Endothelial cell of umbilical vein (primary cell): ENCODE measurements around the gene NELFCD. TPM values are rescaled to one million over a fixed set of nuclear protein-coding genes. Genes with fewer than 3 reads are reported as not detected.

Experiments used
- BruUV-seq: library from RNA; stranded (reverse); fragments of 400-500 nt; replicated peaks from 2 replicates; lab custom pipeline; 2021; lab: Mats Ljungman, UMichigan
- CTCF ChIA-PET: fragments of 300-600, 350-600 bp; sonication (Branson Sonifier 250); formaldehyde crosslinking; loops from one replicate; lab custom pipeline; 2021; ENCODE audit warnings: antibody characterized with exemption, inconsistent platforms; lab: Charles Lee
- POLR2A ChIA-PET: fragments of 300-600, 350-600 bp; sonication (Branson Sonifier 250); formaldehyde crosslinking; loops from one replicate; lab custom pipeline; 2021; ENCODE audit warnings: antibody characterized with exemption, inconsistent platforms; lab: Charles Lee
- DNase-seq: peaks from one replicate; pipeline ENCODE4 v3.0.0-alpha.2; 2011; ENCODE audit warnings: low read depth, low spot score
- FAIRE-seq: peaks from 2 replicates; lab custom pipeline; 2011; peaks lifted over from hg19 to GRCh38; lab: Jason Lieb, UNC
- H2AFZ ChIP-seq: 2 replicates; pipeline ENCODE4 v1.6.0; 2012; ENCODE audit warnings: low read depth, low read length, control low read depth, inconsistent platforms
- H3K27ac ChIP-seq: 2 replicates; pipeline ENCODE4 v1.5.1; 2011; ENCODE audit warnings: low read depth, mild to moderate bottlenecking, control low read depth, low read length, moderate library complexity; ENCODE audit not compliant: insufficient read depth
- H3K27me3 ChIP-seq, 2 experiments: 2 replicates each; pipeline versions ENCODE4 v1.6.0 to v1.6.1; 2011; ENCODE audit warnings: low read length in 2 of 2, mixed read lengths in 1 of 2; ENCODE audit not compliant: control insufficient read depth in 2 of 2, insufficient read depth in 2 of 2
- H3K36me3 ChIP-seq, 2 experiments: 2 replicates in 1 of 2; 3 replicates in 1 of 2; pipeline ENCODE4 v1.5.1; 2011; ENCODE audit warnings: low read length in 2 of 2, mild to moderate bottlenecking in 1 of 2, moderate library complexity in 1 of 2; ENCODE audit not compliant: control insufficient read depth in 2 of 2, insufficient read depth in 2 of 2; ENCODE audit errors: extremely low read depth in 1 of 2
- H3K4me1 ChIP-seq: 3 replicates; pipeline ENCODE4 v1.5.1; 2011; ENCODE audit warnings: mild to moderate bottlenecking, low read length; ENCODE audit not compliant: control insufficient read depth, insufficient read depth; ENCODE audit errors: extremely low read depth
- H3K4me2 ChIP-seq: 2 replicates; pipeline ENCODE4 v1.6.1; 2011; ENCODE audit warnings: low read length, control low read depth, mixed read lengths; ENCODE audit not compliant: insufficient read depth
- H3K4me3 ChIP-seq, 3 experiments: fragments of 200-600 bp in 1 of 3; sonication (generic), shearing (Covaris generic) in 1 of 3; replicated peaks in 1 of 3; 2 replicates each; pipeline ENCODE4 v1.5.1; 2011 to 2016; ENCODE audit warnings: control low read depth in 3 of 3, low read length in 3 of 3, mild to moderate bottlenecking in 2 of 3, inconsistent platforms in 1 of 3, low read depth in 1 of 3, moderate library complexity in 1 of 3; ENCODE audit not compliant: insufficient read depth in 1 of 3
- H3K79me2 ChIP-seq: 2 replicates; pipeline ENCODE4 v1.6.0; 2012; ENCODE audit warnings: low read length, inconsistent platforms; ENCODE audit not compliant: control insufficient read depth, insufficient read depth
- H3K9ac ChIP-seq: replicated peaks from 2 replicates; pipeline ENCODE3; 2011; ENCODE audit warnings: low read length, control low read depth; ENCODE audit not compliant: insufficient read depth; ENCODE audit errors: extremely low read depth
- H3K9me1 ChIP-seq: replicated peaks from 3 replicates; pipeline ENCODE4 v1.6.0; 2011; ENCODE audit warnings: mild to moderate bottlenecking, low read length; ENCODE audit not compliant: control insufficient read depth, insufficient read depth; ENCODE audit errors: extremely low read depth
- H3K9me3 ChIP-seq: replicated peaks from 2 replicates; pipeline ENCODE4 v1.5.1; 2012; ENCODE audit warnings: low read length, inconsistent platforms; ENCODE audit not compliant: control insufficient read depth, insufficient read depth
- H4K20me1 ChIP-seq: replicated peaks from 2 replicates; pipeline ENCODE3; 2011; ENCODE audit warnings: mild to moderate bottlenecking, low read length; ENCODE audit not compliant: control insufficient read depth, insufficient read depth; ENCODE audit errors: extremely low read depth
- CTCF ChIP-seq, 2 donors: IDR thresholded peaks; 1 replicate in 1 of 2; 2 replicates in 1 of 2; pipeline ENCODE4 v1.5.1; 2011; ENCODE audit warnings: low read length in 2 of 2, mild to moderate bottlenecking in 2 of 2, moderate library complexity in 2 of 2, control low read depth in 1 of 2, inconsistent platforms in 1 of 2, low read depth in 1 of 2; ENCODE audit not compliant: insufficient read depth in 1 of 2; ENCODE audit errors: extremely low read depth in 1 of 2
- EZH2 ChIP-seq: IDR thresholded peaks from 2 replicates; pipeline ENCODE4 v1.6.1; 2012; ENCODE audit warnings: borderline replicate concordance, low read depth, mild to moderate bottlenecking, moderate library complexity, low read length, inconsistent platforms; ENCODE audit not compliant: severe bottlenecking
- FOS ChIP-seq: IDR thresholded peaks from 2 replicates; pipeline ENCODE4 v1.6.1; 2011; ENCODE audit warnings: mild to moderate bottlenecking, low read length, moderate library complexity, borderline replicate concordance; ENCODE audit not compliant: insufficient read depth
- GATA2 ChIP-seq: IDR thresholded peaks from 2 replicates; pipeline ENCODE4 v1.7.0; 2011; ENCODE audit warnings: low read depth, mild to moderate bottlenecking, moderate library complexity, mixed read lengths, low read length; ENCODE audit not compliant: insufficient read length, insufficient read depth
- JUN ChIP-seq: IDR thresholded peaks from 2 replicates; pipeline ENCODE4 v1.6.1; 2011; ENCODE audit warnings: borderline replicate concordance, low read depth; ENCODE audit not compliant: insufficient read length, insufficient read depth
- MAX ChIP-seq: IDR thresholded peaks from 2 replicates; pipeline ENCODE4 v1.6.1; 2011; ENCODE audit not compliant: insufficient read depth, insufficient read length
- MYC ChIP-seq: IDR thresholded peaks from one replicate; pipeline ENCODE4 v1.6.1; 2011; ENCODE audit warnings: mild to moderate bottlenecking, low read depth, low read length
- POLR2A ChIP-seq: IDR thresholded peaks from 2 replicates; pipeline ENCODE4 v1.6.1; 2012; ENCODE audit warnings: low read depth, mild to moderate bottlenecking, control low read depth, low read length
- POLR2AphosphoS5 ChIP-seq: IDR thresholded peaks from 2 replicates; pipeline ENCODE4 v1.6.1; 2012; ENCODE audit warnings: low read depth, mild to moderate bottlenecking, control low read depth, low read length, moderate library complexity; ENCODE audit not compliant: insufficient read depth
- dilution Hi-C: fragments of 300-500 bp; cut with MboI; formaldehyde crosslinking; loops from one replicate; pipeline ENCODE4 v1.15.0; 2019; ENCODE audit warnings: low sequenced_read_pairs; ENCODE audit not compliant: extremely low pct_ligation_motif_present
- intact Hi-C: fragments of 100-400 bp; cut with micrococcal nuclease; formaldehyde crosslinking; loops from one replicate; pipeline ENCODE4 v1.10.0; 2022
- polyA plus RNA-seq, 4 experiments: library from polyadenylated mRNA; depleted of rRNA in 3 of 4; stranded (reverse) in 3 of 4; unstranded in 1 of 4; fragments of >200 nt; gene quantifications; 2 replicates each; pipeline versions ENCODE4 v1.2.1 to v1.2.3, GENCODE V29; 2011 to 2012; ENCODE audit warnings: missing spikeins in 1 of 4
- total RNA-seq: library from RNA; stranded (reverse); gene quantifications from 2 replicates; pipeline ENCODE4 v1.2.3, GENCODE V29; 2021

The NELFCD gene
- total and polyA plus RNA-seq, 2 donors (not counting 3 experiments of a cell fraction or from before 2014, with no cell fraction given): 90.1 to 92.5 TPM

DNA sequence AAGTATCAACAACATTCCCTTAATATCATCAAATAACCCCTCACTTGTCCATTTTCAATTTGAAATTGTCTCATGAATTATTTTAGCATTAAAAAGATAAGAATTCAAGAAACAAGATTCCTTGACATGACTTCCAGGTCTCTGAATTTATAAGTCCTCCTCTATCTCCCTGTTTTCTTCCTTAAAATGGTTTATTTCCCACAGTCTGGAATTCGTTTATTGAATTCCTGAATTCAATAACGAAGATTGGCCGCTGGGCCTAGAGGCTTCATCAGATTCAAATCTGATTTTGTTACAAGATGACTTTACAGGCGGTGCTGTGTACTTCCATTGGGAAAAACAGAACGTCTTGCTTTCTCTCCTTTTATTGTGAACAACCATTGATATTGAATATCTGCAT lies 48.9 kb upstream of the NELFCD start:
- POLR2A ChIA-PET: no interaction called here
- H3K27me3 ChIP-seq: peaks cover 7 to 11% of the 10 kb centered on the region in 2 experiments
- H4K20me1 ChIP-seq: no peaks in the 10 kb centered on the region
- dilution Hi-C loops: no loop called here
- H3K4me2 ChIP-seq: no peak overlapping the region
- no peaks in the 10 kb centered on the region for H3K4me1 ChIP-seq
- H2AFZ ChIP-seq: no peak overlapping the region
- H3K9me1 ChIP-seq: no peaks in the 10 kb centered on the region
- BruUV-seq: no TSS peak
- H3K27ac ChIP-seq: no peak overlapping the region
- no peak for DNase-seq
- H3K9me3 ChIP-seq: no peaks in the 10 kb centered on the region
- intact Hi-C loops: no loop called here
- H3K9ac ChIP-seq: no peak overlapping the region
- CTCF ChIA-PET: no interaction called here
- no peaks in the 10 kb centered on the region for H3K79me2 ChIP-seq
- FAIRE-seq: no peak
- TF ChIP-seq POLR2AphosphoS5 (no peak), POLR2A (no peak), MYC (no peak), EZH2 (no peak), MAX (no peak), JUN (no peak), FOS (no peak), GATA2 (no peak), CTCF (IDR thresholded peaks at IDR 0.05; ENCODE audit: extremely low read depth in 1 of 2, insufficient read depth in 1 of 2, low read depth in 1 of 2, low read length in 2 of 2) (no peak)
- no peak overlapping the region for H3K4me3 ChIP-seq
- H3K36me3 ChIP-seq: no peaks in the 10 kb centered on the region
